ENCODE measurements around the gene SERBP1.

The SERBP1 gene

GRCh38 chr1:67359592-67359991, 70.6 kb downstream of the SERBP1 start:
- DNase-seq (ENCODE audit: low spot score) = no peak
